ENCODE data around the gene FARS2.

DNA sequence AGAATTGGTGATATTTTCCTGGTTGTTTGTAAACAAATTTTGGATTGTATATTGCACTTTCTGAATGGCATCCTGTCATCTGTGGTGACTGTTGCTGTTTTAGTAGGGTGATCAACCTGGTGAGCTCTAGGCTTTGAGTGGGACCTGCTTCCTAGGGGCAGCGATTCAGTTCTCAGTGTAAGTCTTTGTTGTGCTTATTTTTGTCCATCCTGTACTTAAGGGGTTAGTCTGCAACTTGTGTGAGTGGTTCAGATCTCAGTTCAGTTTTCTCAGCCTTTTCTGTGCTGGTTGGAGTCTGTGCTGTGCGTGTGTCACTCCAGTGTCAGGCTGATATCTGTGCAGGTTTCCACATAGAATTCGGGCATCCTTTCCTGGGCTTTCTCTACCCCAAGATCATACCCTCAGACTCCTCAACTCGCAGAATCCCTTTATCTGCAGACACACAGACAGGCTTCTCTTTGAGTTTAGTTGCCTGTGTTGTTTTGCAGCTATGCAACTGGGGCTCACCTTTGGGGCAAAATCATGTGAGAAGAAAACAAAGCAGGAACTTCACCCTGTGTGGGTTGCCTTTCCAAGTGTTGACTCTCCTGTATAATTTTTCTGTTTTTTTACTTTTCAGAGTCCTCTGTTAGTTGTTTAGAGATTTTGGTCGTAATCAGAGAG, 177.7 kb downstream of the FARS2 start:
- TF ChIP-seq POLR2A (IDR thresholded peaks at IDR 0.05): no peak
- no peak for TF ChIP-seq CTCF (IDR thresholded peaks at IDR 0.05)
- no peak for TF ChIP-seq POLR2AphosphoS5 (IDR thresholded peaks at IDR 0.05)
